Mucosa of gallbladder (tissue), 1 donor: ENCODE results near the gene RERE. TPM values are rescaled to one million over a fixed set of nuclear protein-coding genes. Genes with fewer than 3 reads are reported as not detected.
"Not testable (repeated sequence)": the region's sequence is repeated elsewhere in the genome, so short reads cannot be mapped to it uniquely, and the experiment has no call there.

Experiments
- DNase-seq: peaks from one replicate; pipeline ENCODE4 v3.0.0-alpha.2; 2020; ENCODE audit warnings: low spot score
- total RNA-seq: library from RNA; stranded (reverse); gene quantifications from one replicate; pipeline ENCODE4 v1.2.1, GENCODE V29; 2021
- donor health status: DM: no; HTN: no; CAD: no.

Gene RERE
- total RNA-seq, 1 donor from 2014 or later = 134 TPM

- DNase-seq = no peak
These were observed 300.5 kb downstream of the RERE start for GRCh38 chr1:8516793-8517556.

- DNase-seq = no peak
These were observed 301.1 kb downstream of the RERE start for GRCh38 chr1:8516278-8516777.

- no peak for DNase-seq
These were observed 304.9 kb downstream of the RERE start for GRCh38 chr1:8512504-8512903.

GRCh38 chr1:8510041-8510823 lies 307.2 kb downstream of the RERE start:
- peak; percentile 26 for DNase-seq

- no peak for DNase-seq
These were observed 307.9 kb downstream of the RERE start for GRCh38 chr1:8509579-8509978.

DNA sequence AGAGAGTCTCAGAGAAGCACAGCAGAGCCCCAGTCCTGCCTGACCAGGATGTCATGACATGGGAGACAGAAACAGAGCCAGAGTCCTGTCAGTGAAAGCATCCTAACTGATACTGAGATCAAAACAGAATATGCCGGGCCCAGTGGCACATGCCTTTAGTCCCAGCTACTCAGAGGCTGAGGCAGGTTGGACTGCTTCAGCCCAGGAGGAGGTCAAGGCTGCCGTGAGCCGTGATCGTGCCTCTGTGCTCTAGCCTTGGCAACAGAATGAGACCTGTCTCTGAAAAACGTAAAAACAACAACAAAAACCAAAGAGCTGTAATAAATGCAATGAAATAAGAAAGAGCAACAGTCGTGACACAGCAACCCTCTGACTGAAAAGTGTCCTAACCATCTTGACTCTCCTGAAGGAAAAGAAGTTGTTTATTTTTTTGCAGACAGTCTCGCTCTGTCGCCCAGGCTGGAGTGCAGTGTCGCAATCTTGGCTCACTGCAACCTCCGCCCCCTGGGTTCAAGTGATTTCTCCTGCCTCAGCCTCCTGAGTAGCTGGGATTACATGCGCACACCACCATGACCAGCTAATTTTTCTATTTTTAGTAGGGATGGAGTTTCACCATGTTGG lies 310.3 kb downstream of the RERE start:
- DNase-seq = no peak

- DNase-seq = no peak
These were observed 311.0 kb downstream of the RERE start for GRCh38 chr1:8506456-8506855.

DNA sequence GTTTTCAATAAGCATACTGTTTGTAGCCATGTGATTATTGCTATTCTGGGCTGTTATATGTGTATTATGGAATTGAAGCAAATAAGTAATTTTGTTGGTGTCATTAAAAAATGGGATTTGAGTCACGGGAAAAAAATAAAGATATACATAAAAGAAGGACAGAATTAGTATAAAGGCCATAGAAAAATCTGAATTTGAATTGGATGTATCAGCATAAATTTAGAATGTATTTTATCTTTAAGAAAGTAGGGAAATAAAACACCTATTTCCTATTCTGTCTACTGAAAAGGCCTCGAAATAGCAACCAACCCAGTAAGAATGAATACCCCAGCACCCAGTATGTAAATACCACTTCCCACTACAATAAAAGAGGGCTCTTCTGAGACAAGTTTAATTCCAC lies 313.6 kb downstream of the RERE start:
- no peak for DNase-seq

DNA sequence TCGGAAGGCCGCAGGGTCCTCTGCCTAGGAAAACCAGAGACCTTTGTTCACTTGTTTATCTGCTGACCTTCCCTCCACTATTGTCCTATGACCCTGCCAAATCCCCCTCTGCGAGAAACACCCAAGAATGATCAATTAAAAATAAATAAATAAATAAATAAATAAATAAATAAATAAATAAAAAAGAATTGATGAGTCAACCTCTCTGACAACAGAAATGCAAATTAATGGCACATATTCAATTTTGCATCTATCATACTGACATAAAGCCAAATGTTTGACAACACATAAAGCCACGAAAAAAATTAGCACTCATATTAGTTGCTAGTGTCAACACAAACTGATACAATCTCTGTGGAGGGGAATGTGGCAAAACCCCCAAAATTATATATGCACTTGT lies 314.5 kb downstream of the RERE start:
- not testable (repeated sequence) for DNase-seq

- DNase-seq = no peak
These were observed 320.1 kb downstream of the RERE start for GRCh38 chr1:8497210-8497819.

- DNase-seq = no peak
These were observed 321.0 kb downstream of the RERE start for GRCh38 chr1:8496473-8496872.

GRCh38 chr1:8495928-8496401 lies 321.5 kb downstream of the RERE start:
- no peak for DNase-seq

- DNase-seq = no peak
These were observed 322.8 kb downstream of the RERE start for GRCh38 chr1:8494681-8495080.

- DNase-seq = no peak
These were observed 323.4 kb downstream of the RERE start for GRCh38 chr1:8493916-8494540.

- no peak for DNase-seq
These were observed 330.2 kb downstream of the RERE start for GRCh38 chr1:8487249-8487648.

DNA sequence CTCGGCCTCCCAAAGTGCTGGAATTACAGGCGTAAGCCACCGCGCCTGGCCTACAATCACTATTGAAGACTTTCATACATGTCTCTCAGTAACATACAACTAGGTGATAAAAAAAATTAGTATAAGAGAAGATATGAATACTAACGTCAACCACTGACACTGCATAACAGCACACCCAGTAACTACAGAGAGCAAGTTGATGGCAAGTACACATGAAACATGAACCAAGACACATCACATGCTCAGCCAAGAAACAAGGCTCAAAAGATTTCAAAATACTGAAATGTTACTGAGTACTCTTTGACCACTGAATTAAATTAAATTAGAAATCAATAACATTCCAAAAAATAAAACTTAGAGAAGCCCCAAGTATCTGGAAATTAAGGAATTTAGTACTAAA lies 331.4 kb downstream of the RERE start:
- no peak for DNase-seq

GRCh38 chr1:8483586-8483985 lies 333.9 kb downstream of the RERE start:
- no peak for DNase-seq

- DNase-seq = no peak
These were observed 334.5 kb downstream of the RERE start for GRCh38 chr1:8482979-8483381.

- no peak for DNase-seq
These were observed 335.6 kb downstream of the RERE start for GRCh38 chr1:8481650-8482380.

GRCh38 chr1:8478566-8478965 lies 338.9 kb downstream of the RERE start:
- no peak for DNase-seq

DNA sequence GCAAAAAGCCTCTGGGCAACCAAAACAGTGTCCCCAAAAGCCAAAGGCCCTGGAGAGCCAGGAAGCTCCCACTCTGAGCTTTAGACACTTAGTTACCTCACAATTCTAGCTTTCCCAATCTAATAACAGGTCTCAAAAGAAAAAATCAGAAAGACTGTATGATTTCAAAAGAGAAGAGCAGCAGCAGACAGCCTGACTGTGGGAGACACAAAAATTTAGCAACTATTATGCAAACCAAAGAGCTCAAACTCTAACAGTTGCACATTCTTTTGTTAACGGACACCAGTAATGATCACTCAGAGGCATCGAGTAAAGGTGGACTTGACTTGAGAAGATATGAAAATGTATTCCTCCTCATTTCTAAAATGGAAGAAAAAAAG lies 339.5 kb downstream of the RERE start:
- no peak for DNase-seq
